Neural crest cell (in vitro differentiated cells): ENCODE results near the gene MUC13. TPM values are rescaled to one million over a fixed set of nuclear protein-coding genes. Genes with fewer than 3 reads are reported as not detected.

Experiments
- DNase-seq: peaks from one replicate; pipeline ENCODE4 v3.0.0; 2021; ENCODE audit warnings: low read depth, mixed read lengths, low spot score
- H3K27ac Mint-ChIP-seq: one replicate; pipeline ENCODE4 v1.8.0; 2021; ENCODE audit warnings: mild to moderate bottlenecking, mixed read lengths; ENCODE audit not compliant: unreplicated experiment
- H3K27me3 Mint-ChIP-seq: 2 replicates; pipeline ENCODE4 v1.8.0; 2021; ENCODE audit warnings: low read depth, mild to moderate bottlenecking, mixed read lengths
- H3K36me3 Mint-ChIP-seq: 2 replicates; pipeline ENCODE4 v1.8.0; 2021; ENCODE audit warnings: low read depth, mild to moderate bottlenecking, mixed read lengths
- H3K4me1 Mint-ChIP-seq: 2 replicates; pipeline ENCODE4 v1.8.0; 2021; ENCODE audit warnings: mixed read lengths
- H3K4me3 Mint-ChIP-seq: one replicate; pipeline ENCODE4 v1.8.0; 2021; ENCODE audit warnings: mild to moderate bottlenecking, mixed read lengths
- H3K9me3 Mint-ChIP-seq: 2 replicates; pipeline ENCODE4 v1.8.0; 2021; ENCODE audit warnings: mixed read lengths
- total RNA-seq: library from RNA; stranded (reverse); gene quantifications from 2 replicates; pipeline ENCODE4 v1.2.1, GENCODE V29; 2021
- TF ChIP-seq, protein P1 (sequence below): fragments of 200-600 bp; sonication (generic); conservative IDR thresholded peaks from 2 replicates; pipeline ENCODE4 v1.5.0; 2021; ENCODE audit warnings: antibody characterized with exemption, mild to moderate bottlenecking

MUC13 gene
- total RNA-seq, 1 donor from 2014 or later = not detected

GRCh38 chr3:124974691-124975090 is 40.1 kb upstream of the MUC13 start:
- Mint-ChIP-seq H3K4me1 (no peaks in the 10 kb centered on the region), H3K4me3 (no peak overlapping the region), H3K27ac (no peak overlapping the region), H3K36me3 (peaks cover 17% of the 10 kb centered on the region), H3K27me3 (no peaks in the 10 kb centered on the region), H3K9me3 (peaks cover 6% of the 10 kb centered on the region)
- TF ChIP-seq, protein P1, sequence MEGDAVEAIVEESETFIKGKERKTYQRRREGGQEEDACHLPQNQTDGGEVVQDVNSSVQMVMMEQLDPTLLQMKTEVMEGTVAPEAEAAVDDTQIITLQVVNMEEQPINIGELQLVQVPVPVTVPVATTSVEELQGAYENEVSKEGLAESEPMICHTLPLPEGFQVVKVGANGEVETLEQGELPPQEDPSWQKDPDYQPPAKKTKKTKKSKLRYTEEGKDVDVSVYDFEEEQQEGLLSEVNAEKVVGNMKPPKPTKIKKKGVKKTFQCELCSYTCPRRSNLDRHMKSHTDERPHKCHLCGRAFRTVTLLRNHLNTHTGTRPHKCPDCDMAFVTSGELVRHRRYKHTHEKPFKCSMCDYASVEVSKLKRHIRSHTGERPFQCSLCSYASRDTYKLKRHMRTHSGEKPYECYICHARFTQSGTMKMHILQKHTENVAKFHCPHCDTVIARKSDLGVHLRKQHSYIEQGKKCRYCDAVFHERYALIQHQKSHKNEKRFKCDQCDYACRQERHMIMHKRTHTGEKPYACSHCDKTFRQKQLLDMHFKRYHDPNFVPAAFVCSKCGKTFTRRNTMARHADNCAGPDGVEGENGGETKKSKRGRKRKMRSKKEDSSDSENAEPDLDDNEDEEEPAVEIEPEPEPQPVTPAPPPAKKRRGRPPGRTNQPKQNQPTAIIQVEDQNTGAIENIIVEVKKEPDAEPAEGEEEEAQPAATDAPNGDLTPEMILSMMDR = no peak
- no peak for DNase-seq

DNA sequence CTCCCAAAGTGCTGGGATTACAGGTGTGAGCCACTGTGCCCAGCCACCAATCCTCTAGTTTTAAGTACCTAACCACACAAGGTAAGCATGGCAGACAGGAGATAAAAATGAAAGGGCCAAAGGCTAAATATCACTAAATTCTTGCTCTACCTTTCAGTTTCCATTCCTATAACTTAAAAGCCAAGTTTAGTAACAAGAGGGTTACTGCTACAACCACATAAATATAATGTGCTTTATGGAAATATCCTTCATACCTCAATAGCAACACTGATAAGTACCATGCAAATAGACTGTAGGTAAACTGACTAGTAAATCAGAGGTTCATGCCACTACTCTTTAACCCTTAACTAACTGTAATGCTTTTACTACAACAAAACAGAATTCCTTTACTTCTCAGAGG is 38.7 kb upstream of the MUC13 start:
- no peak for DNase-seq
- H3K27me3 Mint-ChIP-seq = no peaks in the 10 kb centered on the region
- TF ChIP-seq, protein P1 = no peak
- no peak overlapping the region for H3K27ac Mint-ChIP-seq
- H3K36me3 Mint-ChIP-seq = peaks cover 18% of the 10 kb centered on the region
- H3K4me3 Mint-ChIP-seq = no peak overlapping the region
- peaks cover 6% of the 10 kb centered on the region for H3K9me3 Mint-ChIP-seq
- no peaks in the 10 kb centered on the region for H3K4me1 Mint-ChIP-seq

GRCh38 chr3:124972457-124972856 is 37.9 kb upstream of the MUC13 start:
- H3K27me3 Mint-ChIP-seq = no peaks in the 10 kb centered on the region
- H3K27ac Mint-ChIP-seq = no peak overlapping the region
- H3K36me3 Mint-ChIP-seq = peaks cover 15% of the 10 kb centered on the region
- DNase-seq = no peak
- H3K4me1 Mint-ChIP-seq = no peaks in the 10 kb centered on the region
- TF ChIP-seq, protein P1 = no peak
- H3K9me3 Mint-ChIP-seq = peaks cover 6% of the 10 kb centered on the region
- H3K4me3 Mint-ChIP-seq = no peak overlapping the region

DNA sequence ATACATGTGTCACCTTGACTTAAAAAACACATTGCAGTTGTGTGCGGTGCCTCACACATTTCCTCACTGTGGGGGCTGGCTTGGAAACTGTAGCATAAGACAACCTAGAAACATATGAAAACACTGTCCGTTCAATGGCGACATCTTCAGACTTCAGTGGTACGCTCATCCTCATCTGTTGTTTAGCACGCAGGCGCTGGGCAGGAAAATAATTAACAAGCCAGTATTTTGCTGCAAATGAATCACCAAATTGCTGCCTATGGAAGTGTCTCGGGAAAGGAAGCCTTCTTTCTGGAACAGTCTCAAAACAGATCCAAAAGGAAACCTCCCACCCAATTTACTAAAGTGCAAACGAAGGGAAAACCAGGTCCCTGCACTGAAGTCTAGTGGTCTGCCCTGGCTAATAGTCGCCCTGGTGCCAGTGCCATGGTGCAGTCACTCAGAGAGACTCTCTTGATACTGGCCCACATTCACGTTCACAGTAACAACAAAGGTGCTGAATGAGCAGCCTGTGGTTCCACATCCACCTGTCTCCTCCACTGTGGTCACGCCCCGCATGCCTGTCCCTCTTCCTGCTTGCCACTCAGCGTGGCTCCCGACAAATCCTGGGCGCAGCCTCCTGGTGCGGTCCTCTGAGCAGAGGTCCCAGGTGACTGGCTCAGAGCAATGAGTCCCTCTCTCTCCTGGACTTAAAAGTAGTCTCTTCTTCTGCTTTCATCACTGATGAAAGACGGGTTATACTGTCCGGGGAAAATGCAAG is 35.6 kb upstream of the MUC13 start:
- Mint-ChIP-seq H3K27ac (peak overlapping the region; percentile 21), H3K4me1 (no peaks in the 10 kb centered on the region), H3K9me3 (no peaks in the 10 kb centered on the region), H3K4me3 (no peak overlapping the region), H3K27me3 (peaks cover 6% of the 10 kb centered on the region), H3K36me3 (peaks cover 3% of the 10 kb centered on the region)
- DNase-seq = no peak
- TF ChIP-seq, protein P1 = no peak

- Mint-ChIP-seq H3K4me3 (no peak overlapping the region), H3K9me3 (no peaks in the 10 kb centered on the region), H3K27me3 (peaks cover 9% of the 10 kb centered on the region), H3K36me3 (peaks cover 3% of the 10 kb centered on the region), H3K4me1 (no peaks in the 10 kb centered on the region), H3K27ac (no peak overlapping the region)
- DNase-seq = no peak
- TF ChIP-seq, protein P1 = no peak
Observed at GRCh38 chr3:124969190-124969589, 34.6 kb upstream of the MUC13 start.
